Measurements from ENCODE around the gene TBC1D9B.

DNA sequence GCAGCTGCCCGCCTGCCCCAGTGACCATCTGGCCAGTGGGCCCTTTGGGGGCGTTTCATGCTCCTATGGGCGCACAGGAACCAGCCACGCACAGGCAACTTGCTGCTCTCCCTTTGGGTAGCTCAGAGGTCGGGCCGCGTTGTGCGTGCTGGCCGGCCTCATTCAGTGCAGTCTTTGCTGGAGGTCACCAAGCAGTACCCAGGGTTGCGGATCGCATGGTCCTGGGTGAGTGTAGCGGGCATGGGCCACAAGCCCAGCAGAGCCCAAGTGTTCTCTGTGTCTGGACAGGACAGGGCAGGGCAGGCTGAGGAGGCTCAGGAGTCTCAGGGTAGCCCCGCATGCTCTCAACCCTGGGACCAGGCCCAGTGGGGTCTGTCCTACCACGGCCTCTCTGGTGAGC lies 39.2 kb downstream of the TBC1D9B start:
- TF ChIP-seq POLR2A (IDR thresholded peaks at IDR 0.05): no peak
- TF ChIP-seq, protein P1, sequence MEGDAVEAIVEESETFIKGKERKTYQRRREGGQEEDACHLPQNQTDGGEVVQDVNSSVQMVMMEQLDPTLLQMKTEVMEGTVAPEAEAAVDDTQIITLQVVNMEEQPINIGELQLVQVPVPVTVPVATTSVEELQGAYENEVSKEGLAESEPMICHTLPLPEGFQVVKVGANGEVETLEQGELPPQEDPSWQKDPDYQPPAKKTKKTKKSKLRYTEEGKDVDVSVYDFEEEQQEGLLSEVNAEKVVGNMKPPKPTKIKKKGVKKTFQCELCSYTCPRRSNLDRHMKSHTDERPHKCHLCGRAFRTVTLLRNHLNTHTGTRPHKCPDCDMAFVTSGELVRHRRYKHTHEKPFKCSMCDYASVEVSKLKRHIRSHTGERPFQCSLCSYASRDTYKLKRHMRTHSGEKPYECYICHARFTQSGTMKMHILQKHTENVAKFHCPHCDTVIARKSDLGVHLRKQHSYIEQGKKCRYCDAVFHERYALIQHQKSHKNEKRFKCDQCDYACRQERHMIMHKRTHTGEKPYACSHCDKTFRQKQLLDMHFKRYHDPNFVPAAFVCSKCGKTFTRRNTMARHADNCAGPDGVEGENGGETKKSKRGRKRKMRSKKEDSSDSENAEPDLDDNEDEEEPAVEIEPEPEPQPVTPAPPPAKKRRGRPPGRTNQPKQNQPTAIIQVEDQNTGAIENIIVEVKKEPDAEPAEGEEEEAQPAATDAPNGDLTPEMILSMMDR (IDR thresholded peaks at IDR 0.05): no peak
